SK-N-MC (cell line): ENCODE data around the gene NMS.

Experiments
- DNase-seq: peaks from one replicate; pipeline ENCODE4 v3.0.0-alpha.2; 2011; ENCODE audit warnings: low read depth, low spot score
- H3K27ac ChIP-seq: fragments of 200-600 bp; sonication (generic); 2 replicates; pipeline ENCODE4 v1.5.1; 2016; ENCODE audit warnings: mixed run types
- H3K36me3 ChIP-seq: fragments of 200-600 bp; sonication (generic); 2 replicates; pipeline ENCODE4 v1.6.1; 2017; ENCODE audit warnings: antibody characterized with exemption, low read length, mixed read lengths; ENCODE audit not compliant: insufficient read depth
- H3K4me3 ChIP-seq: fragments of 200-600 bp; sonication (generic); 2 replicates; pipeline ENCODE4 v1.5.1; 2016
- H3K9ac ChIP-seq: fragments of 200-600 bp; sonication (generic); 2 replicates; pipeline ENCODE4 v1.8.0; 2017; ENCODE audit warnings: mixed run types, mixed read lengths; ENCODE audit not compliant: insufficient read length
- H3K9me3 ChIP-seq: fragments of 200-600 bp; sonication (generic); 2 replicates; pipeline ENCODE4 v1.6.1; 2017; ENCODE audit warnings: low read depth, mild to moderate bottlenecking, antibody characterized with exemption, low read length, moderate library complexity, mixed read lengths
- EZH2 ChIP-seq: fragments of 200-600 bp; sonication (generic); IDR thresholded peaks from one replicate; pipeline ENCODE4 v1.6.1; 2017; ENCODE audit warnings: antibody characterized with exemption
- FOXP2 ChIP-seq: optimal IDR thresholded peaks from 2 replicates; pipeline ENCODE3; 2011; ENCODE audit warnings: mild to moderate bottlenecking, moderate library complexity; ENCODE audit not compliant: insufficient read depth; ENCODE audit errors: extremely low read length, control extremely low read depth
- POLR2AphosphoS5 ChIP-seq: IDR thresholded peaks from 2 replicates; pipeline ENCODE4 v1.6.1; 2012; ENCODE audit warnings: mild to moderate bottlenecking, low read depth, low read length, borderline replicate concordance

The NMS gene

DNA sequence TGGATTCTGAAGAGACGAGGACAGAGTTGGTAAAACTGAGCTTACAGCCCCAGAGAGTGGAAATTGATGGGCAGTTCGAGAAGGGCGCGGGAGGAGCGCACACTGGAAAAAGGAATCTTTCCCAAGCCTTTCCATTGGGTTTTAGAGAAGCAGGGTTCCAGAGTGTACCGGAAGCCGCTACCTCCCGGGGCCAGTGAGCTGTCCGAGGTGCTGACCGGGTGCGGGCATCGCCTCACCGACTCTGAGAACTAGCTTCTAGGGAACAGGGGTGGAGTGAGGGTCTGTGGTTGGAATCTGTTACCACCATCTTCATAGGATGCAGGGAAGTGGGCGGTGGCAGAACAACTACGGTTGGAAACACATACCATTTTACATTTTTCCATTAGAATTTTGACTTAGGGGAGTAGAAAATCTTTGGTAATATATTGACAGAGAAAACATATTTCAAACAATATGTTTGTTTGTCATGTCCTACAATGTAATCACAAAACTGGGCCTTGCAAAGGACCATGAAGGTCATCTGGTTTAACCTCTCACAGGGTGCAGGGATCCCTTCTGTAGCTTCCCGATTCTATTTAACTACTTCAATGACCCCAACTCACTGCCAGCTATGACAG is 724 bp downstream of the NMS start:
- Histone ChIP-seq H3K27ac (no peak overlapping the region), H3K9ac (no peak overlapping the region), H3K36me3 (no peaks in the 10 kb centered on the region), H3K9me3 (no peaks in the 10 kb centered on the region), H3K4me3 (no peak overlapping the region)
- no peak for TF ChIP-seq EZH2
- TF ChIP-seq FOXP2, result no peak
- TF ChIP-seq POLR2AphosphoS5, result no peak
- DNase-seq, result no peak

DNA sequence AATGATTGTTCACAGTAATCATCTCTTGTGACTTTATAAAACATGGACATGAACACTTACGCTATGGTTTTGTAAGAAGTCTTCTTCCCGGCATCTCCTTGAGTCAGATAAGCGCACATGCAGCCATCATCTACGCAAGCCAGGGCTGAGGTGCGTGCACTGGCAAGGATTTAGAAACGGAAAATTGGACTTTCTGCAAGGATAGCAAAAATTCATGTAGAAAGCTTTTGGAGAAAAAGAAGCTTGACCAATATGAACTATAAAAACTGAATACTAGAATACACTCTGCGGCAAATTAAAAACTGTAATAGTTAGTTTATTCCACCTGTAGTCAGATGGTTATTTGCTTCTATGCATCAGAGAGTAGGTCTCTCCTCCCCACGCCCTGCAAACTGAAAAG is 6.3 kb downstream of the NMS start:
- Histone ChIP-seq H3K9ac (no peak overlapping the region), H3K9me3 (no peaks in the 10 kb centered on the region), H3K36me3 (no peaks in the 10 kb centered on the region), H3K27ac (no peak overlapping the region), H3K4me3 (no peak overlapping the region)
- TF ChIP-seq POLR2AphosphoS5, result no peak
- no peak for TF ChIP-seq FOXP2
- no peak for DNase-seq

- no peaks in the 10 kb centered on the region for H3K9me3 ChIP-seq
- no peak overlapping the region for H3K9ac ChIP-seq
- DNase-seq, result no peak
- no peak overlapping the region for H3K27ac ChIP-seq
- no peaks in the 10 kb centered on the region for H3K36me3 ChIP-seq
- H3K4me3 ChIP-seq, result no peak overlapping the region
- TF ChIP-seq EZH2, result no peak
- TF ChIP-seq POLR2AphosphoS5, result no peak
- no peak for TF ChIP-seq FOXP2
Observed at GRCh38 chr2:100482741-100483140, 12.5 kb downstream of the NMS start.

DNA sequence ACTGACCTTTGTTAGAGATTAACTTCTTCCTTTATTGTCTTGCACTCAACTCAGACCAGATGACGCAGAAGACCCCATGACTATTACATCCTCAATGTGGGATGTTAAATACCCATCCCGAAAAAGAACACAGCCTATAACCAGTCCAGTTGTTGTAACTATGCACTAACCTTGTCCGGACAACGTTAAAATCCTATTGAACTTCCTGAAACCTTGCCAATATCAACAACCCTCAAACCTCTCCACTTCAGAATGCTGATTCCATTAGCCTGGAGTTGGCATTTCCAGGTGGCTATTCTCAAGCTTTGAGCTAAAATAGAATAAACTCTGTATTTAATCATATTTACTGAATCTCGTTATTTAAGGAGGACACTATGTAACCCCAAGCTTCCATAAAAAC is 13.6 kb downstream of the NMS start:
- H3K9me3 ChIP-seq, result no peaks in the 10 kb centered on the region
- H3K9ac ChIP-seq, result no peak overlapping the region
- H3K27ac ChIP-seq, result no peak overlapping the region
- H3K4me3 ChIP-seq, result no peak overlapping the region
- no peaks in the 10 kb centered on the region for H3K36me3 ChIP-seq
- TF ChIP-seq POLR2AphosphoS5 (no peak), EZH2 (no peak), FOXP2 (no peak)
- DNase-seq, result no peak

DNA sequence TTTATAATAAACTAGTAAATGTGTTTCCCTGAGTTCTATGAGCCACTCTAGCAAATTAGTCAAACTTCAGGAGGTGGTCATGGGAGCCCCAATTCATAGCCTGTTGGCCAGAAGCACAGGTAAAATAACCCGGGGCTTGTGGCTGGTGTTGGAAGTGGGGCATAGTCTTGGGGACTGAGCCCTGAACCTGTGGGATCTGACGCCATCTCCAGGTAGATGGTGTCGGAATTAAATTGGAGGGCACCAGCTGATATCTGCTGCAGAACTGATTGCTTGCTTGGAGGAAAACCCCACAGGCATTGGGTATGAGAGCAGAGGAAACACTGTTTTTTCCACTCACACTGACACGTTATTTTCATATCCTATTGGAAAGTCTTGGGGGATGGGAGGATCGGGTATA is 14.1 kb downstream of the NMS start:
- H3K9ac ChIP-seq, result no peak overlapping the region
- no peaks in the 10 kb centered on the region for H3K36me3 ChIP-seq
- TF ChIP-seq EZH2, result no peak
- no peak for TF ChIP-seq FOXP2
- TF ChIP-seq POLR2AphosphoS5, result no peak
- no peaks in the 10 kb centered on the region for H3K9me3 ChIP-seq
- H3K4me3 ChIP-seq, result no peak overlapping the region
- no peak overlapping the region for H3K27ac ChIP-seq
- no peak for DNase-seq

DNA sequence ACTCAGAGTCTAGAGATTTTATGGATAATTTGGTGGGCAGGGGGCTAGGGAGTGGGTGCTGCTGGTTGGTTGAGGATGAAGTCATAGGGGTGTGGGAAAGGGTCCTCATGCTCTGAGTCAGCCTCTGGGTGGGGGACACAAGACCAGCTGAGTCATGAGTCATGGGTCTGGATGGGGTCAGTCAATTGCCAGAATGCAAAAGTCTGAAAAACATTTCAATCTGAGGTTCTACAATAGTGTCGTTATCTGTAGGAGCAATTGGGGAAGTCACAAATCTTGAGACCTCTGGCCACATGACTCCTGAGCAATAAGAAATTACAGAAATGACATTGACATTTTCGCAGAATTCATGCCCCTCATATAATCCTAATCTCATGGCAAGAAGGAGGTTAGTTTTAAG is 15.1 kb downstream of the NMS start:
- Histone ChIP-seq H3K27ac (no peak overlapping the region), H3K9me3 (no peaks in the 10 kb centered on the region), H3K4me3 (no peak overlapping the region), H3K9ac (no peak overlapping the region), H3K36me3 (no peaks in the 10 kb centered on the region)
- no peak for TF ChIP-seq FOXP2
- TF ChIP-seq POLR2AphosphoS5, result no peak
- no peak for TF ChIP-seq EZH2
- DNase-seq, result no peak

- no peaks in the 10 kb centered on the region for H3K36me3 ChIP-seq
Observed at GRCh38 chr2:100494712-100495111, 24.4 kb downstream of the NMS start.

GRCh38 chr2:100502782-100503181 is 32.5 kb downstream of the NMS start:
- Histone ChIP-seq H3K36me3 (no peaks in the 10 kb centered on the region), H3K4me3 (no peak overlapping the region), H3K9ac (no peak overlapping the region), H3K9me3 (no peaks in the 10 kb centered on the region), H3K27ac (no peak overlapping the region)
- no peak for TF ChIP-seq POLR2AphosphoS5
- no peak for TF ChIP-seq FOXP2
- TF ChIP-seq EZH2, result no peak
- DNase-seq, result no peak

More at GRCh38 chr2:100494712-100495111, 24.4 kb downstream of the NMS start:
- no peak overlapping the region for H3K4me3 ChIP-seq
- TF ChIP-seq POLR2AphosphoS5 (no peak), EZH2 (no peak), FOXP2 (no peak)
- no peaks in the 10 kb centered on the region for H3K9me3 ChIP-seq
- DNase-seq, result no peak
- H3K27ac ChIP-seq, result no peak overlapping the region
- H3K9ac ChIP-seq, result no peak overlapping the region

GRCh38 chr2:100504542-100504941 is 34.3 kb downstream of the NMS start:
- Histone ChIP-seq H3K9me3 (no peaks in the 10 kb centered on the region), H3K9ac (no peak overlapping the region), H3K27ac (no peak overlapping the region), H3K4me3 (no peak overlapping the region), H3K36me3 (no peaks in the 10 kb centered on the region)
- TF ChIP-seq FOXP2, result no peak
- TF ChIP-seq POLR2AphosphoS5, result no peak
- no peak for TF ChIP-seq EZH2
- DNase-seq, result no peak
